Keratinocyte (primary cell): Measurements from ENCODE around the gene TOX2. TPM values are rescaled to one million over a fixed set of nuclear protein-coding genes. Genes with fewer than 3 reads are reported as not detected.

Experiments used
- DNase-seq: peaks from one replicate; pipeline ENCODE4 v3.0.0-alpha.2; 2011; ENCODE audit warnings: low read depth, missing footprints, low spot score
- FAIRE-seq: peaks from 2 replicates; lab custom pipeline; 2011; peaks lifted over from hg19 to GRCh38; lab: Jason Lieb, UNC
- H2AFZ ChIP-seq: 2 replicates; pipeline ENCODE4 v1.6.0; 2012; ENCODE audit warnings: low read length, control low read depth, inconsistent platforms; ENCODE audit not compliant: control insufficient read depth
- H3K27ac ChIP-seq: 2 replicates; pipeline ENCODE4 v1.5.1; 2011; ENCODE audit warnings: low read length; ENCODE audit not compliant: control insufficient read depth, insufficient read depth
- H3K27me3 ChIP-seq: 3 replicates; pipeline ENCODE4 v1.6.0; 2011; ENCODE audit warnings: low read length; ENCODE audit not compliant: control insufficient read depth, insufficient read depth; ENCODE audit errors: extremely low read depth
- H3K36me3 ChIP-seq, 2 experiments: 2 replicates in 1 of 2; 3 replicates in 1 of 2; pipeline ENCODE4 v1.5.1; 2011; ENCODE audit warnings: low read length in 2 of 2, mild to moderate bottlenecking in 1 of 2; ENCODE audit not compliant: control insufficient read depth in 2 of 2, insufficient read depth in 2 of 2; ENCODE audit errors: extremely low read depth in 1 of 2
- H3K4me1 ChIP-seq: 3 replicates; pipeline ENCODE4 v1.5.1; 2011; ENCODE audit warnings: low read length; ENCODE audit not compliant: control insufficient read depth, insufficient read depth; ENCODE audit errors: extremely low read depth
- H3K4me2 ChIP-seq: 3 replicates; pipeline ENCODE4 v1.6.0; 2011; ENCODE audit warnings: low read depth, low read length; ENCODE audit not compliant: control insufficient read depth, insufficient read depth; ENCODE audit errors: extremely low read depth
- H3K4me3 ChIP-seq, 3 experiments: fragments of 200-600 bp in 1 of 3; sonication (generic) in 1 of 3; 2 replicates in 2 of 3; 3 replicates in 1 of 3; pipeline ENCODE4 v1.5.1; 2011 to 2016; ENCODE audit warnings: low read length in 3 of 3, mild to moderate bottlenecking in 3 of 3, control low read depth in 2 of 3, inconsistent platforms in 1 of 3, low read depth in 1 of 3, mixed read lengths in 1 of 3, mixed run types in 1 of 3, moderate library complexity in 1 of 3; ENCODE audit not compliant: control insufficient read depth in 2 of 3, insufficient read depth in 2 of 3; ENCODE audit errors: extremely low read depth in 1 of 3
- H3K79me2 ChIP-seq: 2 replicates; pipeline ENCODE4 v1.6.0; 2012; ENCODE audit warnings: low read length; ENCODE audit not compliant: control insufficient read depth, insufficient read depth
- H3K9ac ChIP-seq: 3 replicates; pipeline ENCODE4 v1.6.0; 2011; ENCODE audit warnings: low read length; ENCODE audit not compliant: control insufficient read depth, insufficient read depth; ENCODE audit errors: extremely low read depth
- H3K9me1 ChIP-seq: 3 replicates; pipeline ENCODE4 v1.6.0; 2011; ENCODE audit warnings: low read length; ENCODE audit not compliant: control insufficient read depth, insufficient read depth; ENCODE audit errors: extremely low read depth
- H3K9me3 ChIP-seq: 2 replicates; pipeline ENCODE4 v1.5.1; 2012; ENCODE audit warnings: low read depth, low read length; ENCODE audit not compliant: control insufficient read depth
- H4K20me1 ChIP-seq: 3 replicates; pipeline ENCODE4 v1.6.0; 2011; ENCODE audit warnings: low read length; ENCODE audit not compliant: control insufficient read depth, insufficient read depth; ENCODE audit errors: extremely low read depth
- EZH2 ChIP-seq: IDR thresholded peaks from one replicate; pipeline ENCODE4 v1.6.1; 2012; ENCODE audit warnings: inconsistent platforms, mild to moderate bottlenecking, low read length, moderate library complexity
- dilution Hi-C: fragments of 300-500 bp; cut with MboI; formaldehyde crosslinking; loops from one replicate; pipeline ENCODE4 v1.7.0; 2020; ENCODE audit warnings: low sequenced_read_pairs; ENCODE audit not compliant: extremely low pct_ligation_motif_present
- polyA plus RNA-seq, 5 experiments: library from polyadenylated mRNA; depleted of rRNA in 3 of 5; stranded (reverse) in 3 of 5; stranded (forward) in 1 of 5; unstranded in 1 of 5; fragments of >200 nt; gene quantifications; 1 replicate in 1 of 5; 2 replicates in 3 of 5; 3 replicates in 1 of 5; pipeline versions ENCODE4 v1.2.1 to v1.2.3, GENCODE V29; 2011 to 2012; ENCODE audit warnings: missing spikeins in 2 of 5, low read depth in 1 of 5, low replicate concordance in 1 of 5
- TF ChIP-seq, protein P1 (sequence below), 3 experiments: IDR thresholded peaks in 1 of 3; conservative IDR thresholded peaks in 1 of 3; optimal IDR thresholded peaks in 1 of 3; 2 replicates in 2 of 3; 3 replicates in 1 of 3; pipeline versions ENCODE3 to v1.5.1; 2011; ENCODE audit warnings: low read length in 3 of 3, mild to moderate bottlenecking in 3 of 3, moderate library complexity in 2 of 3, control low read depth in 1 of 3, inconsistent platforms in 1 of 3; ENCODE audit not compliant: insufficient read depth in 2 of 3; ENCODE audit errors: extremely low read depth in 1 of 3

TOX2 gene
- polyA plus RNA-seq, 1 donor (not counting 4 experiments of a cell fraction or from before 2014, with no cell fraction given) = 0.20 TPM

DNA sequence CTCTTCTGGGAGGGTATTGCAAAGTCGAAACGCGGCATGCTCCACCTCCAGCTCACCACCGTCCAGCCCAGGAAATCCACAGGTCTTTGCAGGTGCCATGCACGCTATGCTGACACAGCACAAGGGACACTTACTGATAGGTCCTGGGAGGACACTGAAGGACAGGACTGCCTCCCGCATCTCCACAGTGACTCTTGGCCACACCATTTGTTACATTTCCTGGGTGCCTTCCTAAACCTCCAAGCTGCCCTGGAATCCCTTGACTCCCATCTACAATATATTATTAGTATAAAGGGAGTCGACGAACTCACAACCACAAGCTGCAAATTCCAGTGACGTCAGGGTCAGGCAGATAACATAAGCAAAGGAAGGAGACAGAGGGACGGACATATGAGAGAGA, 165.4 kb downstream of the TOX2 start:
- dilution Hi-C loops = no loop called here
- H3K4me1 ChIP-seq = no peaks in the 10 kb centered on the region
- H3K9ac ChIP-seq = no peak overlapping the region
- H3K9me3 ChIP-seq = no peaks in the 10 kb centered on the region
- H3K27ac ChIP-seq = no peak overlapping the region
- H3K79me2 ChIP-seq = no peaks in the 10 kb centered on the region
- H3K36me3 ChIP-seq = no peaks in the 10 kb centered on the region
- no peak overlapping the region for H3K4me3 ChIP-seq
- no peak overlapping the region for H2AFZ ChIP-seq
- no peaks in the 10 kb centered on the region for H4K20me1 ChIP-seq
- no peak for TF ChIP-seq EZH2
- TF ChIP-seq, protein P1, sequence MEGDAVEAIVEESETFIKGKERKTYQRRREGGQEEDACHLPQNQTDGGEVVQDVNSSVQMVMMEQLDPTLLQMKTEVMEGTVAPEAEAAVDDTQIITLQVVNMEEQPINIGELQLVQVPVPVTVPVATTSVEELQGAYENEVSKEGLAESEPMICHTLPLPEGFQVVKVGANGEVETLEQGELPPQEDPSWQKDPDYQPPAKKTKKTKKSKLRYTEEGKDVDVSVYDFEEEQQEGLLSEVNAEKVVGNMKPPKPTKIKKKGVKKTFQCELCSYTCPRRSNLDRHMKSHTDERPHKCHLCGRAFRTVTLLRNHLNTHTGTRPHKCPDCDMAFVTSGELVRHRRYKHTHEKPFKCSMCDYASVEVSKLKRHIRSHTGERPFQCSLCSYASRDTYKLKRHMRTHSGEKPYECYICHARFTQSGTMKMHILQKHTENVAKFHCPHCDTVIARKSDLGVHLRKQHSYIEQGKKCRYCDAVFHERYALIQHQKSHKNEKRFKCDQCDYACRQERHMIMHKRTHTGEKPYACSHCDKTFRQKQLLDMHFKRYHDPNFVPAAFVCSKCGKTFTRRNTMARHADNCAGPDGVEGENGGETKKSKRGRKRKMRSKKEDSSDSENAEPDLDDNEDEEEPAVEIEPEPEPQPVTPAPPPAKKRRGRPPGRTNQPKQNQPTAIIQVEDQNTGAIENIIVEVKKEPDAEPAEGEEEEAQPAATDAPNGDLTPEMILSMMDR (optimal IDR thresholded peaks at IDR 0.05 in 1 of 3, IDR thresholded peaks at IDR 0.05 in 1 of 3, conservative IDR thresholded peaks at IDR 0.05 in 1 of 3; ENCODE audit: extremely low read depth in 1 of 3, insufficient read depth in 2 of 3, low read length in 3 of 3) = no peak
- no peak overlapping the region for H3K4me2 ChIP-seq
- no peaks in the 10 kb centered on the region for H3K27me3 ChIP-seq
- no peaks in the 10 kb centered on the region for H3K9me1 ChIP-seq
- DNase-seq (no peak), FAIRE-seq (no peak)

DNA sequence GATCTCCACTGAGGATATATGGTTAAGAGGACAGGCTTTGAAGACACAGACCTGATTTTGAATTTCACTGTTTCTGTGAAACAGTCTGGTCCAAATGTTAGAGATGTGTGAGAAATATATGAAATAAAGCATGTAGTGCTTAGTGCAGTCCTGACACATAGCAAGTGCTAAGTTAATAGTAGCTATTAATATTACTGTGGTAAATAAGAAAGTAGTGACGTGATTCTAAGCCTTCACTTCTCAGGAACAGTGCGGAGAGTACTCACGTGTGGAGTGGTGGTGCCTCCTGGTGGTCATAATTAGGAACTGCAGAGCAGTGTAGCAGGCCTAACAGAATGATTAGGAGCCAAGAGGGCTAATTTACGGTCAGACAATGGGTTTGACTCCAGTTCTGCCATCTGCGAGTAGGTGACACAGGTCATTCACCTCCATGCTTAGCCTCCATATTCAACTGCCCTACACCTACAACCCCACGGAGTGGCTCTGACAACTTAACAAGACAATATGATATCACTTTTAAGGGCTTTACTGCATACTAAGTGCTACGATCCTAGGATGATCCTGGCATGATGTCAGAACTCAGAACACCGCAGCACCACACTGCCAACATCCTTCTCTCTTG, 166.1 kb downstream of the TOX2 start:
- dilution Hi-C loops = no loop called here
- Histone ChIP-seq H3K4me3 (no peak overlapping the region), H3K9me3 (no peaks in the 10 kb centered on the region), H3K27ac (no peak overlapping the region), H3K27me3 (no peaks in the 10 kb centered on the region), H2AFZ (no peak overlapping the region), H3K9ac (no peak overlapping the region), H3K9me1 (no peaks in the 10 kb centered on the region), H3K36me3 (no peaks in the 10 kb centered on the region), H3K4me1 (no peaks in the 10 kb centered on the region), H4K20me1 (no peaks in the 10 kb centered on the region), H3K79me2 (no peaks in the 10 kb centered on the region), H3K4me2 (no peak overlapping the region)
- DNase-seq (no peak), FAIRE-seq (peak; percentile 67)
- TF ChIP-seq, protein P1 (optimal IDR thresholded peaks at IDR 0.05 in 1 of 3, IDR thresholded peaks at IDR 0.05 in 1 of 3, conservative IDR thresholded peaks at IDR 0.05 in 1 of 3; ENCODE audit: extremely low read depth in 1 of 3, insufficient read depth in 2 of 3, low read length in 3 of 3) = peak; percentile 88 to 99 (median 99)
- TF ChIP-seq EZH2 = no peak
